Glomerular visceral epithelial cell (primary cell): Measurements from ENCODE around the gene RPL4.
"Not testable (repeated sequence)": the region's sequence is repeated elsewhere in the genome, so short reads cannot be mapped to it uniquely, and the experiment has no call there.

Experiments used
- DNase-seq: peaks from one replicate; pipeline ENCODE4 v3.0.0-alpha.2; 2016; ENCODE audit errors: extremely low spot score

Gene RPL4

GRCh38 chr15:66491846-66492245 is 12.8 kb downstream of the RPL4 start:
- no peak for DNase-seq

GRCh38 chr15:66489179-66489791 is 15.4 kb downstream of the RPL4 start:
- DNase-seq: no peak

- DNase-seq: no peak
Observed at GRCh38 chr15:66488525-66488924, 16.1 kb downstream of the RPL4 start.

- no peak for DNase-seq
Observed at GRCh38 chr15:66486887-66487286, 17.8 kb downstream of the RPL4 start.

- DNase-seq: no peak
Observed at GRCh38 chr15:66484539-66485112, 20.0 kb downstream of the RPL4 start.

GRCh38 chr15:66483131-66483566 is 21.5 kb downstream of the RPL4 start:
- DNase-seq: peak; percentile 95

- no peak for DNase-seq
Observed at GRCh38 chr15:66482539-66482938, 22.1 kb downstream of the RPL4 start.

- peak; percentile 74 for DNase-seq
Observed at GRCh38 chr15:66481107-66481856, 23.4 kb downstream of the RPL4 start.

- no peak for DNase-seq
Observed at GRCh38 chr15:66480267-66480666, 24.4 kb downstream of the RPL4 start.

- DNase-seq: no peak
Observed at GRCh38 chr15:66477011-66477410, 27.6 kb downstream of the RPL4 start.

- no peak for DNase-seq
Observed at GRCh38 chr15:66476535-66476934, 28.1 kb downstream of the RPL4 start.

GRCh38 chr15:66474963-66475362 is 29.7 kb downstream of the RPL4 start:
- DNase-seq: no peak

- no peak for DNase-seq
Observed at GRCh38 chr15:66474135-66474534, 30.5 kb downstream of the RPL4 start.

- DNase-seq: peak; percentile 18
Observed at GRCh38 chr15:66472176-66472999, 32.3 kb downstream of the RPL4 start.

GRCh38 chr15:66470825-66471224 is 33.8 kb downstream of the RPL4 start:
- not testable (repeated sequence) for DNase-seq

- DNase-seq: not testable (repeated sequence)
Observed at GRCh38 chr15:66467162-66468040, 37.3 kb downstream of the RPL4 start.

- not testable (repeated sequence) for DNase-seq
Observed at GRCh38 chr15:66465294-66465693, 39.4 kb downstream of the RPL4 start.

- DNase-seq: no peak
Observed at GRCh38 chr15:66462627-66463026, 42.0 kb downstream of the RPL4 start.

GRCh38 chr15:66461917-66462316 is 42.7 kb downstream of the RPL4 start:
- DNase-seq: no peak

GRCh38 chr15:66461294-66461693 is 43.4 kb downstream of the RPL4 start:
- not testable (repeated sequence) for DNase-seq
